Panc1 (cell line): ENCODE results near the gene KIF26B. TPM values are rescaled to one million over a fixed set of nuclear protein-coding genes. Genes with fewer than 3 reads are reported as not detected.

Experiments used
- ATAC-seq: fragments of 200-7000 bp; cut with Tn5 transposase; 2 replicates; pipeline ENCODE4 v1.9.1; 2020; ENCODE audit warnings: mild to moderate bottlenecking, moderate library complexity
- BruUV-seq: library from RNA; stranded (reverse); fragments of 400-500 nt; replicated peaks from 2 replicates; lab custom pipeline; 2021; lab: Mats Ljungman, UMichigan
- CTCF ChIA-PET: fragments of 300-600 bp; sonication (Branson Sonifier 250); formaldehyde crosslinking; loops from one replicate; lab custom pipeline; 2022; ENCODE audit warnings: antibody characterized with exemption; lab: Charles Lee
- POLR2A ChIA-PET: fragments of 300-600 bp; sonication (Branson Sonifier 250); formaldehyde crosslinking; loops from one replicate; lab custom pipeline; 2022; ENCODE audit warnings: antibody characterized with exemption; lab: Charles Lee
- DNase-seq: peaks from one replicate; pipeline ENCODE4 v3.0.0-alpha.2; 2010; ENCODE audit warnings: low read depth, low spot score
- H3K27ac ChIP-seq: 2 replicates; pipeline ENCODE4 v1.5.1; 2011; ENCODE audit warnings: mild to moderate bottlenecking, low read length, inconsistent platforms
- H3K27me3 ChIP-seq: fragments of 200-500 bp; sonication (Bioruptor generic); 2 replicates; pipeline ENCODE4 v1.6.0; 2014; ENCODE audit warnings: low read length, inconsistent platforms; ENCODE audit not compliant: control insufficient read depth, insufficient read depth
- H3K36me3 ChIP-seq: fragments of 200-500 bp; sonication (Bioruptor generic); 2 replicates; pipeline ENCODE4 v1.5.1; 2014; ENCODE audit warnings: inconsistent platforms, mild to moderate bottlenecking, low read length, moderate library complexity; ENCODE audit not compliant: control insufficient read depth, insufficient read depth
- H3K4me1 ChIP-seq: 2 replicates; pipeline ENCODE4 v1.5.1; 2011; ENCODE audit warnings: inconsistent platforms, mild to moderate bottlenecking, low read length, moderate library complexity; ENCODE audit not compliant: control insufficient read depth, insufficient read depth
- H3K4me3 ChIP-seq, 2 experiments: 2 replicates each; pipeline ENCODE4 v1.5.1; 2011 to 2012; ENCODE audit warnings: low read depth in 2 of 2, low read length in 2 of 2, mild to moderate bottlenecking in 2 of 2, inconsistent platforms in 1 of 2, moderate library complexity in 1 of 2
- H3K9me3 ChIP-seq: fragments of 200-500 bp; sonication (Bioruptor generic); 2 replicates; pipeline ENCODE4 v1.5.1; 2014; ENCODE audit warnings: low read depth, mild to moderate bottlenecking, inconsistent platforms, low read length, moderate library complexity; ENCODE audit not compliant: control insufficient read depth, insufficient read depth
- CTCF ChIP-seq: fragments of 450-650 bp; IDR thresholded peaks from 2 replicates; pipeline ENCODE4 v1.5.1; 2017; ENCODE audit warnings: mild to moderate bottlenecking
- POLR2AphosphoS5 ChIP-seq: IDR thresholded peaks from 2 replicates; pipeline ENCODE4 v1.6.1; 2012; ENCODE audit warnings: mild to moderate bottlenecking, low read depth, low read length, moderate library complexity
- SIN3A ChIP-seq: IDR thresholded peaks from 2 replicates; pipeline ENCODE4 v1.6.1; 2012; ENCODE audit warnings: low read depth, mild to moderate bottlenecking, low read length, moderate library complexity, borderline replicate concordance; ENCODE audit not compliant: insufficient read depth
- TCF7L2 ChIP-seq: IDR thresholded peaks from 2 replicates; pipeline ENCODE4 v1.6.1; 2011; ENCODE audit warnings: mild to moderate bottlenecking, low read depth, low read length, inconsistent platforms
- in situ Hi-C: cut with HindIII; loops from 2 replicates; pipeline ENCODE4 v1.10.0; 2016; ENCODE audit warnings: low sequenced_read_pairs, low pct_unique_long_range_greater_than_20kb
- intact Hi-C: fragments of 100-400 bp; cut with micrococcal nuclease; formaldehyde crosslinking; loops from one replicate; pipeline ENCODE4 v1.10.0; 2022; ENCODE audit not compliant: unreplicated experiment
- total RNA-seq: library from RNA; stranded (reverse); gene quantifications from one replicate; pipeline ENCODE4 v1.2.1, GENCODE V29; 2021; ENCODE audit not compliant: unreplicated experiment
- TF ChIP-seq, protein P1 (sequence below), 2 experiments: IDR thresholded peaks; 2 replicates each; pipeline ENCODE4 v1.6.1; 2011 to 2012; ENCODE audit warnings: low read depth in 2 of 2, control low read depth in 1 of 2, low read length in 1 of 2, mild to moderate bottlenecking in 1 of 2, moderate library complexity in 1 of 2; ENCODE audit not compliant: insufficient read depth in 1 of 2

Gene KIF26B
- total RNA-seq, 1 experiment from 2014 or later = 0.33 TPM

- no peaks in the 10 kb centered on the region for H3K27me3 ChIP-seq
Measured at GRCh38 chr1:245205396-245205795, 50.6 kb downstream of the KIF26B start.

GRCh38 chr1:245205864-245206263 lies 51.1 kb downstream of the KIF26B start:
- intact Hi-C loops = no loop called here
- no peaks in the 10 kb centered on the region for H3K27me3 ChIP-seq
- DNase-seq (no peak), ATAC-seq (no peak)
- ChIA-PET POLR2A (no interaction called here), CTCF (no interaction called here)
- BruUV-seq = no TSS peak
- H3K27ac ChIP-seq = no peak overlapping the region
- no peaks in the 10 kb centered on the region for H3K4me1 ChIP-seq
- in situ Hi-C loops = no loop called here
- H3K4me3 ChIP-seq = no peak overlapping the region
- peaks cover 11% of the 10 kb centered on the region; the same call in 1 of the 2 replicates for H3K9me3 ChIP-seq
- no peak for TF ChIP-seq CTCF
- no peak for TF ChIP-seq POLR2AphosphoS5
- TF ChIP-seq SIN3A = no peak
- TF ChIP-seq, protein P1, sequence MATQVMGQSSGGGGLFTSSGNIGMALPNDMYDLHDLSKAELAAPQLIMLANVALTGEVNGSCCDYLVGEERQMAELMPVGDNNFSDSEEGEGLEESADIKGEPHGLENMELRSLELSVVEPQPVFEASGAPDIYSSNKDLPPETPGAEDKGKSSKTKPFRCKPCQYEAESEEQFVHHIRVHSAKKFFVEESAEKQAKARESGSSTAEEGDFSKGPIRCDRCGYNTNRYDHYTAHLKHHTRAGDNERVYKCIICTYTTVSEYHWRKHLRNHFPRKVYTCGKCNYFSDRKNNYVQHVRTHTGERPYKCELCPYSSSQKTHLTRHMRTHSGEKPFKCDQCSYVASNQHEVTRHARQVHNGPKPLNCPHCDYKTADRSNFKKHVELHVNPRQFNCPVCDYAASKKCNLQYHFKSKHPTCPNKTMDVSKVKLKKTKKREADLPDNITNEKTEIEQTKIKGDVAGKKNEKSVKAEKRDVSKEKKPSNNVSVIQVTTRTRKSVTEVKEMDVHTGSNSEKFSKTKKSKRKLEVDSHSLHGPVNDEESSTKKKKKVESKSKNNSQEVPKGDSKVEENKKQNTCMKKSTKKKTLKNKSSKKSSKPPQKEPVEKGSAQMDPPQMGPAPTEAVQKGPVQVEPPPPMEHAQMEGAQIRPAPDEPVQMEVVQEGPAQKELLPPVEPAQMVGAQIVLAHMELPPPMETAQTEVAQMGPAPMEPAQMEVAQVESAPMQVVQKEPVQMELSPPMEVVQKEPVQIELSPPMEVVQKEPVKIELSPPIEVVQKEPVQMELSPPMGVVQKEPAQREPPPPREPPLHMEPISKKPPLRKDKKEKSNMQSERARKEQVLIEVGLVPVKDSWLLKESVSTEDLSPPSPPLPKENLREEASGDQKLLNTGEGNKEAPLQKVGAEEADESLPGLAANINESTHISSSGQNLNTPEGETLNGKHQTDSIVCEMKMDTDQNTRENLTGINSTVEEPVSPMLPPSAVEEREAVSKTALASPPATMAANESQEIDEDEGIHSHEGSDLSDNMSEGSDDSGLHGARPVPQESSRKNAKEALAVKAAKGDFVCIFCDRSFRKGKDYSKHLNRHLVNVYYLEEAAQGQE (IDR thresholded peaks at IDR 0.05; ENCODE audit: insufficient read depth in 1 of 2, low read depth in 2 of 2, low read length in 1 of 2) = no peak
- no peak for TF ChIP-seq TCF7L2
- no peaks in the 10 kb centered on the region for H3K36me3 ChIP-seq

More at GRCh38 chr1:245205396-245205795, 50.6 kb downstream of the KIF26B start:
- in situ Hi-C loops = no loop called here
- H3K36me3 ChIP-seq = no peaks in the 10 kb centered on the region
- ChIA-PET CTCF (no interaction called here), POLR2A (no interaction called here)
- no peak overlapping the region for H3K4me3 ChIP-seq
- no peak for ATAC-seq
- peaks cover 11% of the 10 kb centered on the region; the same call in 1 of the 2 replicates for H3K9me3 ChIP-seq
- intact Hi-C loops = no loop called here
- TF ChIP-seq POLR2AphosphoS5 = no peak
- TF ChIP-seq, protein P1 (IDR thresholded peaks at IDR 0.05; ENCODE audit: insufficient read depth in 1 of 2, low read depth in 2 of 2, low read length in 1 of 2) = no peak
- no peaks in the 10 kb centered on the region for H3K4me1 ChIP-seq
- DNase-seq = no peak
- H3K27ac ChIP-seq = no peak overlapping the region
- no TSS peak for BruUV-seq
